Suprapubic skin (tissue), 3 donors: ENCODE data around the gene ADAM11.

Experiments
- POLR2AphosphoS5 ChIP-seq, 3 donors: sonication (generic); formaldehyde crosslinking; IDR thresholded peaks; one replicate each; pipeline ENCODE4 v1.6.1; 2017; ENCODE audit warnings: antibody characterized with exemption in 3 of 3
- TF ChIP-seq, protein P1 (sequence below), 2 donors: fragments of 200-600 bp in 1 of 2; fragments of 450-650 bp in 1 of 2; sonication (generic) in 1 of 2; IDR thresholded peaks; one replicate each; pipeline ENCODE4 v1.5.1; 2016 to 2019; ENCODE audit warnings: antibody characterized with exemption in 2 of 2, mild to moderate bottlenecking in 1 of 2, moderate library complexity in 1 of 2

- TF ChIP-seq, protein P1, sequence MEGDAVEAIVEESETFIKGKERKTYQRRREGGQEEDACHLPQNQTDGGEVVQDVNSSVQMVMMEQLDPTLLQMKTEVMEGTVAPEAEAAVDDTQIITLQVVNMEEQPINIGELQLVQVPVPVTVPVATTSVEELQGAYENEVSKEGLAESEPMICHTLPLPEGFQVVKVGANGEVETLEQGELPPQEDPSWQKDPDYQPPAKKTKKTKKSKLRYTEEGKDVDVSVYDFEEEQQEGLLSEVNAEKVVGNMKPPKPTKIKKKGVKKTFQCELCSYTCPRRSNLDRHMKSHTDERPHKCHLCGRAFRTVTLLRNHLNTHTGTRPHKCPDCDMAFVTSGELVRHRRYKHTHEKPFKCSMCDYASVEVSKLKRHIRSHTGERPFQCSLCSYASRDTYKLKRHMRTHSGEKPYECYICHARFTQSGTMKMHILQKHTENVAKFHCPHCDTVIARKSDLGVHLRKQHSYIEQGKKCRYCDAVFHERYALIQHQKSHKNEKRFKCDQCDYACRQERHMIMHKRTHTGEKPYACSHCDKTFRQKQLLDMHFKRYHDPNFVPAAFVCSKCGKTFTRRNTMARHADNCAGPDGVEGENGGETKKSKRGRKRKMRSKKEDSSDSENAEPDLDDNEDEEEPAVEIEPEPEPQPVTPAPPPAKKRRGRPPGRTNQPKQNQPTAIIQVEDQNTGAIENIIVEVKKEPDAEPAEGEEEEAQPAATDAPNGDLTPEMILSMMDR (IDR thresholded peaks at IDR 0.05), result no peak
- TF ChIP-seq POLR2AphosphoS5 (IDR thresholded peaks at IDR 0.05), result no peak
Measured at GRCh38 chr17:44787271-44787940, 28.6 kb downstream of the ADAM11 start.
